HepG2 (cell line): ENCODE data around the gene WDR62. TPM values are rescaled to one million over a fixed set of nuclear protein-coding genes. Genes with fewer than 3 reads are reported as not detected.

ENCODE experiments used
- ATF3 ChIP-seq: sonication (generic); formaldehyde crosslinking; IDR thresholded peaks from 2 replicates; pipeline ENCODE4 v1.4.0; 2020; ENCODE audit warnings: missing genetic modification reagents
- BCL6 ChIP-seq: IDR thresholded peaks from 2 replicates; pipeline ENCODE4 v1.6.1; 2016; ENCODE audit warnings: missing genetic modification reagents, missing compliant biosample characterization
- GMEB1 ChIP-seq: sonication (generic); formaldehyde crosslinking; IDR thresholded peaks from 2 replicates; pipeline ENCODE4 v1.5.1; 2020; ENCODE audit warnings: missing genetic modification reagents, mild to moderate bottlenecking, borderline replicate concordance
- HNRNPK ChIP-seq: fragments of 200-400 bp; formaldehyde crosslinking; IDR thresholded peaks from 2 replicates; pipeline ENCODE4 v1.6.1; 2018; ENCODE audit warnings: low read length, low read depth, moderate library complexity, mild to moderate bottlenecking; ENCODE audit not compliant: poor library complexity, severe bottlenecking
- KIAA2018 ChIP-seq: sonication (generic); formaldehyde crosslinking; IDR thresholded peaks from 2 replicates; pipeline ENCODE4 v1.5.0; 2020; ENCODE audit warnings: mild to moderate bottlenecking, missing genetic modification reagents, borderline replicate concordance
- NCOR1 ChIP-seq: fragments of 200-600 bp; sonication (generic); IDR thresholded peaks from 2 replicates; pipeline ENCODE4 v1.7.0; 2017; ENCODE audit warnings: antibody characterized with exemption, low read length, borderline replicate concordance
- SKI ChIP-seq: fragments of 450-650 bp; IDR thresholded peaks from one replicate; pipeline ENCODE4 v1.6.1; 2018; ENCODE audit warnings: mild to moderate bottlenecking; ENCODE audit not compliant: partially characterized antibody
- STAT5B ChIP-seq: sonication (generic); formaldehyde crosslinking; IDR thresholded peaks from 2 replicates; pipeline ENCODE4 v1.4.0; 2020; ENCODE audit warnings: missing genetic modification reagents
- TFDP1 ChIP-seq: IDR thresholded peaks from 2 replicates; pipeline ENCODE4 v1.6.1; 2016; ENCODE audit warnings: missing compliant biosample characterization, missing genetic modification reagents, borderline replicate concordance
- ZFAT ChIP-seq: sonication (generic); formaldehyde crosslinking; conservative IDR thresholded peaks from 2 replicates; pipeline ENCODE4 v1.8.1; 2023; ENCODE audit warnings: missing genetic modification reagents, inconsistent platforms
- ZMYM3 ChIP-seq: sonication (generic); formaldehyde crosslinking; IDR thresholded peaks from 2 replicates; pipeline ENCODE4 v1.5.1; 2020; ENCODE audit warnings: mild to moderate bottlenecking, missing genetic modification reagents
- ZNF253 ChIP-seq: sonication (generic); formaldehyde crosslinking; IDR thresholded peaks from 2 replicates; pipeline ENCODE4 v1.8.0; 2022; ENCODE audit warnings: mild to moderate bottlenecking, missing genetic modification reagents, borderline replicate concordance
- ZNF264 ChIP-seq: sonication (generic); formaldehyde crosslinking; IDR thresholded peaks from 2 replicates; pipeline ENCODE4 v1.4.0; 2020; ENCODE audit warnings: missing genetic modification reagents
- ZNF350 ChIP-seq: sonication (generic); formaldehyde crosslinking; IDR thresholded peaks from 2 replicates; pipeline ENCODE4 v1.4.0; 2020; ENCODE audit warnings: mild to moderate bottlenecking, low read depth, missing genetic modification reagents, borderline replicate concordance
- ZNF451 ChIP-seq: sonication (generic); formaldehyde crosslinking; IDR thresholded peaks from 2 replicates; pipeline ENCODE4 v1.5.0; 2020; ENCODE audit warnings: mild to moderate bottlenecking, missing genetic modification reagents
- ZNF740 ChIP-seq: sonication (generic); formaldehyde crosslinking; IDR thresholded peaks from 2 replicates; pipeline ENCODE4 v1.4.0; 2020; ENCODE audit warnings: missing genetic modification reagents
- ZNF761 ChIP-seq: sonication (generic); formaldehyde crosslinking; conservative IDR thresholded peaks from 2 replicates; pipeline ENCODE4 v1.4.0; 2020; ENCODE audit warnings: mild to moderate bottlenecking, missing genetic modification reagents
- polyA plus RNA-seq, 8 experiments: library from polyadenylated mRNA; depleted of rRNA in 3 of 8; stranded (reverse) in 7 of 8; unstranded in 1 of 8; fragments of >200 nt; fragmentation: Illumina TruSeq in 4 of 8; extraction: Trizol in 4 of 8; gene quantifications; 2 replicates each; pipeline versions ENCODE4 v1.2.1 to v1.2.3, GENCODE V29; 2011 to 2016; ENCODE audit warnings: low read depth in 4 of 8, missing spikeins in 1 of 8, mixed read lengths in 1 of 8; ENCODE audit not compliant: insufficient read depth in 1 of 8
- total RNA-seq, 5 experiments: library from RNA; depleted of rRNA; stranded (reverse); fragments of >200 nt; fragmentation: Illumina TruSeq; extraction: Trizol; gene quantifications; 2 replicates each; pipeline ENCODE4 v1.2.3, GENCODE V29; 2016; ENCODE audit warnings: low read depth in 1 of 5

WDR62 gene
- total and polyA plus RNA-seq, 2 of the 13 experiments (the other 11 are each of a cell fraction or from before 2014, with no cell fraction given) = 5.8 to 12.5 TPM

- peak; percentile 54 for TF ChIP-seq TFDP1 (CRISPR knock-in tag)
- TF ChIP-seq SKI = peak; percentile 94
- peak; percentile 61 for TF ChIP-seq ZNF761 (CRISPR knock-in tag)
- peak; percentile 89 for TF ChIP-seq GMEB1 (CRISPR knock-in tag)
- TF ChIP-seq ZNF253 (CRISPR knock-in tag) = no peak
- 0 out of 2 replicates have a peak, but pooled peaks have one; percentile 72 for TF ChIP-seq ZNF451 (CRISPR knock-in tag)
- peak; percentile 73; the same call in 1 of the 2 replicates for TF ChIP-seq ZFAT (CRISPR knock-in tag)
- peak; percentile 54 for TF ChIP-seq BCL6 (CRISPR knock-in tag)
- peak; percentile 51; the same call in 1 of the 2 replicates for TF ChIP-seq NCOR1
- peak; percentile 85 for TF ChIP-seq ZNF740 (CRISPR knock-in tag)
- no peak for TF ChIP-seq STAT5B (CRISPR knock-in tag)
- TF ChIP-seq ATF3 (CRISPR knock-in tag) = 0 out of 2 replicates have a peak, but pooled peaks have one; percentile 49
- peak; percentile 70; the same call in 1 of the 2 replicates for TF ChIP-seq ZNF264 (CRISPR knock-in tag)
- TF ChIP-seq ZNF350 = peak; percentile 87; the same call in 1 of the 2 replicates
- peak; percentile 85 for TF ChIP-seq ZMYM3 (CRISPR knock-in tag)
- TF ChIP-seq HNRNPK = peak; percentile 17
- 0 out of 2 replicates have a peak, but pooled peaks have one; percentile 63 for TF ChIP-seq KIAA2018 (CRISPR knock-in tag)
These were observed 471 bp upstream of the WDR62 start, which contains the start of gene THAP8 (continued) for GRCh38 chr19:36054119-36054732.
